ENCODE measurements around the gene CNPPD1.

CNPPD1 gene

GRCh38 chr2:219176818-219177551 lies at the start of gene CNPPD1:
Gene CNPPD1 (minus strand): TSS chr2:219176925. CDS start chr2:219176828, 97 bp downstream.
- peak; percentile 81 to 89 for DNase-seq

DNA sequence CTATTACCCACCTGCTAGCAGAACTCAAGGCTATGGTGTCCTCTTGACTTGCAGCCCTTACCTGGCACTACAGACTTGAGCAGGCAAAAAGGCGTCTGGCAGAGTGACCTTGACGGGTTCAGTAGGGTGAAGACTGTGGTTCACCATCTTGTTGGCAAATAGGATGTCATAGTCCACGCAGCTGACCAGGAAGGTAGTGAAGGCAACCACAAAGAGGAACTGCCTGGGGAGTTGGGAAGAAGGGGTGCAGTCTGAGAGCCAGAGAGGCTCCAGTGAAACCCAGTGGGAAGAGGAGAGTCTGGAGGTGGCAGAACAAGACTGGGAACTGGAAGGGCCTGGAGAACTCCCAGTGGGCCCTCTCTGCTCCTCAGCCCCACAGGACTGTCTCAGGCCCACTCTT lies 48.6 kb upstream of the CNPPD1 start:
- DNase-seq: no peak

GRCh38 chr2:219223831-219224610 lies 47.3 kb upstream of the CNPPD1 start:
- DNase-seq: no peak

DNA sequence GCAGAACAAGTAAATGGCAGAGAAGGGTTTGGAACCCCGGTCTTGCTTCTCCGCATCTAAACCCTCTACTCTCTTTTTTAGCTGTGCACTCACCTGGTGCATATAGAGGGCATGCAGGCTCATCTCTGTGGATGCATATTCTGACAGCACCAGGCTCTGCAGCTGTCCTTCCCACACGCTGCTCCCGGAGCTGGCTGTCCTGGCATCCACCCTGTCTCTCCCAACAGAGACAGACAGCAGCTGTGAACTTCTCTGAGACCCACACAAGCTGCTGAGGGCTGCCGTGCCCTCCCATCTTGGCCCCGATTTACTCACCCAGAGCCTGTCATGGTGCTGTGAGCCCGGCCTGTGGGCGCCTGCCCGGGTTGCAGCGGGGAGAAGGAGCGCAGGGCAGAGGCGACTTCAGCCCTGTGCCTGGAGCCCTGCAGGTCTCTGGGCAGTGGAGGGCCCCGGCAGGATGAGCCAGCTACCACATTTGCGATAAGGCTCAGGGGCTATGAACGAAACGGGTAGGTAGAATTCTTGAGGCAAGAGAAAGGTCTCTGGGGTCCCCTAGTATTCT lies 45.3 kb upstream of the CNPPD1 start:
- DNase-seq: no peak

DNA sequence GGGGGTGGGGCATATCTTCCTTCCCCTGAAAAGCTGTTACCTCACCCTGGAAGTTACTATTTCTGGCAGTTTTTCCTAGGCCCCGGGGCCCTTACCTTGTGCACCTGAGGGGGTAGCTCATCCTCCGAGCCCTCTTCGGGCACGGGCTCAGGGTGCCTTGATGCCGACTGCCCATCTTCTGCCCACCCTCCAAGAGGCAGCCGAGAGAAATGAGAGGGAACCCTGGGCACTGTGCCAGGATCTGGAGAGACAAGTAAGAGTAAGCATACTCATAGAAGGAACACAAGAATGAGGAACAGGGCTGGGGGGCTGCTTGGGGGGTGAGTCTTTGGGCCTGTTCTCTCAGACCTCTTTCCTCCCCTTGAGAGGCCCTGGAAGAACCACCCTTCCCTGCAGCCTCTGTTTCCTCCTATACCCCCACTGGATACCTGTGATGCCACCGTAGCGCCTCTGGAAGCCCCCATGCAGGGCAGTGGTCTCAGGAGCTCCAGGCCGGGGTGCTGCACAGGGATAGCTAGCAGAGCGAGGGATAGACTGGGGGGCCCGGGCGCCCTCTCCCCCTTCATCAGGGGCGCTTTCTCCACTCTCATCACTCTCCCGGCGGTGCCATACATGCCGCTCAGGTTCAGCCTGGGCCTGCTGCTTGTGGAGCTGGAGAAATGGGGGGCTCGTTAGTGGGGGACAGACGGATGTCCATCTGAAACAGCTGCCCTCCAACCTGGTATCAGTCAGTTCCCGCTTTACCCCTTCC lies 44.1 kb upstream of the CNPPD1 start:
- no peak for DNase-seq

DNA sequence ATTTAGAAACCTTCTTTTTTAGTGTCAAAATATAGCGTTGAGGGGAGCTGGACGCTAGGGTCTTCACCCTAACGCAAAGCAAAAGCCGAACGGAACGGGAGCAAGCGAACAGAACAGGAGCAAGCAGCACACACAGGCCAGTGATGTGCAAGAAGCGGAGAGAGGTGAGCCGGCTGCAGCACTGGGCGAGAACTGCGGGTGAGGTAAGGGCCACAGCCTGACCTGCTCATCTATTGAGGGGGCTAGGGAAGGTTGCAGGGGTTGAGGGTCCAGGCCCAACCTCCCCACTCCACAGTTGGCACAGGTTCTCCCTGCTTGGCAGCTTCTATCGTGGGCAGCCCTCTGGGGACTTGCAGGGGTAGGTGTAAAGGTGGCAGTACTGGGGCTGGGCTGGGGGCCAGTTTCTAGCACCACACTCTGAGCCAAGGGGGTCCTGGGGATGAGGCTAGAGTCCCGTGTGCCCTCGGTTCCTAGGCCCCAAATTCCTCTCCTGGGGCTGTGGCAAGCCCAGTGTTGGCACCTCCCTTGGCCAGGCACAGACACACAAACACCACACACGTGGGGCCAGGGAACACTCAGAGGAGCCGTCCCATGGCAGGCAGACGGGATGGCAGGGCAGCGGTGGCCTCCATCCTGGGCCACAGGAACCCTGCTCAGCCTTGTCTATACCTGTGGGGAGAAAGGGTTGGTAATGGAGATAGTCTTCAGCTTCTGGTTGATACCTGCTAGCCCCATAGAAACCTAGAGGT lies 43.2 kb upstream of the CNPPD1 start:
- DNase-seq: no peak

DNA sequence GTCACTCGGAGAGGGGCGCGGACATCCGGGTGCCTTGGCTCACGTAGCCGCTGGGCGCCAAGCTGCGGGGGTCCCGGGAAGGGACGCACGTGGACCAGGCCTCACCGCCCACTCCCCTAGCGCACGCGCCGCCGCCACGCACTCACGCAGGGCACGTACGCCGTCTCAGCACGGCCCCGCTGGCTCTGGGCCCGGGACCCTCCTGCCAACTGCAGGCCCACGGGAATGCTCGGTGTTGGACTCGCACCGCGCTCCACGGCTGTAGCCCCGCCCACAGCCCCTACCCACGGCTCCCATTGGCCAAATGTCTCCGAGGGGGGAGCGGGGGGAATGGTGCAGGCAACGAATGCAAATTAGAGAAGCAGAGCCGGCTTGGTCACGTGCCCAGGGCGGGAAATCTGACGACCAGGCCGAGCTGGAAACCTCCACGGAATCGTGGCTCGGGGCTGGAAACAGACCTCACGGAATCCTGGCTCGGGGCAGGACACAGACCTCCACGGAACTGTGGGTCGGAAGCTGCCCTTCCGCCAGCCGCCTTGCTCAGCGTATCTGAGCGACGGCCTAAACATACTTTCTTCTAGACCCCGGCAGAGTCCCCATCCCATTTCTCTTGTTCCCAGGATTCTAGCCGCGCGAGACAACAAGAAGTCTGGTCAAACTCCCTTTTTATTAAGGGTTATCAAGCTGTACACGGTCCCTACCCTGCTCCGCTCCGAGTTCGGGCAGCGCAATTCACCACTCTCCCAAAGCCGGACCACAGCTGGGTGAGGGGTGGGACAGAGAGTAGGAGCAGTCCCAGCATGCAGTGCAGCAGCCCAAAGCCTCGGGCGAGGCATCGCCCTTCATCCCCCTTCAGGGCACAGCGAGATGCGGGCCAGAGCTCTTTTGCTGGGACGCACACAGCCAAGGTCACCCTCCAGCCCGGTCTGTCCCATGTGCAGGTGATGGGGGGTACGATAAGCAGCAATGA lies 42.3 kb upstream of the CNPPD1 start, which contains the start of gene ABCB6:
TSS of gene ABCB6 (minus strand) at position 227 of the 970 bp plus-strand sequence. CDS start 285 bp downstream, outside the sequence.
- peak; percentile 88 to 91 for DNase-seq

DNA sequence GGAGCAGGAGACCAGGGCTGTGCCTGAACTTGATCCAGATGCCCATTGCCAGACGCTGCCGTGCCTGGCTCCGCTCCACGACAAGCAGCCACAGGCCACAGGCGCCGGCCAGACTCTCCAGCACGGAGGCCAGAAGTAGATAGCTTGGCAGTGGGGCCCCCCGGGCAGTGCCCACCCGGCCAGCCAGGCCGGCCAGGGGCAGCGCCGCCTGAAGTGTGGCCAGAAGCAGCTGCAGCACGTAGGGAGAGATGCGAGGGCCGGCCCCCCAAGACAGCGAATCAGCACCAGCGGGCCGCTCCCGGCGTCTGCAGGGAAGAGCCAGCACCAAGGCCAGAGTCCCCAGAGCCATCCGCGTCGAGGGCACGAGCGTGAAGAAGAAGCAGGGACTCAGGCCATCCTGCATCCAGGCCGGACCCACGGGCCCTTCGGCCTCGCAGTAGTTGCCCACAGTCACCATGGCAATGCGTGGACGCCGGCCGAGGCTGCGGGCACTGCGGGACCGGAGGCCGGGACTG lies 41.5 kb upstream of the CNPPD1 start:
- DNase-seq: peak in 1 of 2 experiments; percentile 20

DNA sequence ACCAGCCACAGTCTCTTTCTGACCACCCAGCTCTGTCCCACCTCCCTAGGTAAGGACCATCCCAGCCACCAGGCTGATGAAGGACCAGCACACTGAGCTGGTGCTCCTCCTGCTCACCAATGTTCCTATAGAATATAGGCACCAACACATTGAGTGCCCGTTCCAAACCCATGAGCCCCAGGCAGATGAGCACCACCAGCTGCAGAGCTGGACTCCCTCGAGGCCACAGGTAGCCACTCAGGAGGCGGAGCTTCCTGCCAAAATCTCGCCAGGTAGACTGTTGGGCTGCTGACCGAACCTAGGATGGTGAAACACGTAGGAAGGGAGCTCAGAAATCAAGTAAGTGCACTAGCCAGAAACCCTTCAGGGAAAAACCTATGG lies 39.8 kb upstream of the CNPPD1 start:
- no peak for DNase-seq

GRCh38 chr2:219215871-219216534 lies 39.3 kb upstream of the CNPPD1 start:
- no peak for DNase-seq

GRCh38 chr2:219214786-219215185 lies 38.1 kb upstream of the CNPPD1 start:
- no peak for DNase-seq

- DNase-seq: no peak
Observed at GRCh38 chr2:219214141-219214540, 37.4 kb upstream of the CNPPD1 start.

- no peak for DNase-seq
Observed at GRCh38 chr2:219213486-219214071, 36.9 kb upstream of the CNPPD1 start.

GRCh38 chr2:219213026-219213415 lies 36.3 kb upstream of the CNPPD1 start:
- no peak for DNase-seq

- no peak for DNase-seq
Observed at GRCh38 chr2:219210886-219211362, 34.2 kb upstream of the CNPPD1 start.

GRCh38 chr2:219210196-219210885 lies 33.6 kb upstream of the CNPPD1 start:
- no peak for DNase-seq

- DNase-seq: no peak
Observed at GRCh38 chr2:219209236-219210195, 32.8 kb upstream of the CNPPD1 start.

Measured in stimulated activated CD4-positive, alpha-beta T cell treated with anti-CD3 and anti-CD28 coated beads, Interleukin-4, amount 100 ng/mL, for 4 hours (primary cell).